ENCODE results near the gene NRF1.

Gene NRF1

GRCh38 chr7:129686063-129686462 is 74.5 kb downstream of the NRF1 start:
- no peak for DNase-seq

- no peak for DNase-seq
Observed at GRCh38 chr7:129688503-129689222, 77.1 kb downstream of the NRF1 start.

- DNase-seq: no peak
Observed at GRCh38 chr7:129689995-129690581, 78.6 kb downstream of the NRF1 start.

- DNase-seq: no peak
Observed at GRCh38 chr7:129690701-129691100, 79.2 kb downstream of the NRF1 start.

- DNase-seq: no peak
Observed at GRCh38 chr7:129698516-129699418, 87.2 kb downstream of the NRF1 start.

- no peak for DNase-seq
Observed at GRCh38 chr7:129702316-129702715, 90.8 kb downstream of the NRF1 start.

GRCh38 chr7:129702761-129703338 is 91.3 kb downstream of the NRF1 start:
- no peak for DNase-seq

- DNase-seq: no peak
Observed at GRCh38 chr7:129703751-129704150, 92.2 kb downstream of the NRF1 start.

GRCh38 chr7:129707910-129708499 is 96.5 kb downstream of the NRF1 start:
- DNase-seq: no peak

- no peak for DNase-seq
Observed at GRCh38 chr7:129713544-129713943, 102.0 kb downstream of the NRF1 start.

GRCh38 chr7:129714514-129715063 is 103.1 kb downstream of the NRF1 start:
- DNase-seq: no peak

GRCh38 chr7:129719980-129720732 is 108.6 kb downstream of the NRF1 start:
- DNase-seq: peak; percentile 37 to 49

- peak; percentile 26 to 62 for DNase-seq
Observed at GRCh38 chr7:129721068-129721467, 109.5 kb downstream of the NRF1 start.

GRCh38 chr7:129723679-129724078 is 112.2 kb downstream of the NRF1 start:
- no peak for DNase-seq

- no peak for DNase-seq
Observed at GRCh38 chr7:129724796-129725195, 113.3 kb downstream of the NRF1 start.

- no peak for DNase-seq
Observed at GRCh38 chr7:129728875-129729467, 117.5 kb downstream of the NRF1 start.

GRCh38 chr7:129729511-129729910 is 118.0 kb downstream of the NRF1 start:
- no peak for DNase-seq

- no peak for DNase-seq
Observed at GRCh38 chr7:129730159-129730558, 118.6 kb downstream of the NRF1 start.

GRCh38 chr7:129734400-129734799 is 122.9 kb downstream of the NRF1 start:
- DNase-seq: no peak

GRCh38 chr7:129739427-129739826 is 127.9 kb downstream of the NRF1 start:
- DNase-seq: peak; percentile 45 to 73
